ELR (cell line): ENCODE data around the gene SOHLH1.
"Not testable (repeated sequence)": the region's sequence is repeated elsewhere in the genome, so short reads cannot be mapped to it uniquely, and the experiment has no call there.

Source experiments
- DNase-seq: peaks from one replicate; pipeline ENCODE4 v3.0.0-alpha.2; 2015; ENCODE audit warnings: low read depth

SOHLH1 gene

DNA sequence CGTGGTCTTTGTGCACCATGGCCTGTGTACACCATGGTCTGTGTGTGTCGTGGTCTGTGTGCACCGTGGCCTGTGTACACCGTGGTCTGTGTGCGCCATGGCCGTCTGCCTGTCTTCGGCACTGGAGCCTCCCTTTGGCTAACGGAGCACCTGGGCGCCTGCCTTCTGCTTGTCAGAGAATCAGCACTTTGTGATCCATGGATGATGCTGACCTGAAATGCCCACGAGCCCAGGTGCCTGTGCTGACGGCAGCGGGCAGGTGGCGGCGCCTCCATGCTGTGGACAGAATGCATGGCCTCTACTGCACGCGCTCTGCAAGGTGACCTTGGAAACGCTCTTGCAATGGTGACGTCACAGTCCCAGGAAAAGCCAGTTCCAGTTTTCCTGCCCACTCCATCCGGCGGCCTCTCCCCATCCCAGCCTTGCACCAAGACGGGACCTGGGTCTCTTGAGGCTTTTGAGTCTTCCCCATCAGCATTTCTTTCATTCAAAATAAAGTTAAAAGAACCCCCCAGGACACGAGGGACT, 21.6 kb downstream of the SOHLH1 start:
- DNase-seq, result no peak

DNA sequence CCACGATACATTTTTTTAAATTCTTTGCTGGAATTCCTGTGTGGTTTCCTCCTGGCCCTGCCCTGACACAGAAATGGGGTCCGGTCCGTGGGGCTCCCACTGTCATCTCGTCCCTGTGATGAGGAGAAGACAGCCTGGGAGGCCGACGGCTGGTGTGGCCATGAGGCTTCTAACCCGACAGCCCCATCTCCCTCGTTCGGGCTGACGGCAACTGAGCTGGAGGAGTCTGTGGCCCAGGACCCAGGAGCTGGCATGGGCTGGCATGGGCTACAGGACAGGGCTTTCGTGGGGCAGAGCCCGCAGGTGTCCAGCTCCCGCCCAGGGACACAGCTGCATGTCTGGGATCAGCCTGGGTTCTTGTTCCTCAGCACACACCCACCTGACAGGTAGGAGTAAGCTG, 22.4 kb downstream of the SOHLH1 start:
- no peak for DNase-seq

DNA sequence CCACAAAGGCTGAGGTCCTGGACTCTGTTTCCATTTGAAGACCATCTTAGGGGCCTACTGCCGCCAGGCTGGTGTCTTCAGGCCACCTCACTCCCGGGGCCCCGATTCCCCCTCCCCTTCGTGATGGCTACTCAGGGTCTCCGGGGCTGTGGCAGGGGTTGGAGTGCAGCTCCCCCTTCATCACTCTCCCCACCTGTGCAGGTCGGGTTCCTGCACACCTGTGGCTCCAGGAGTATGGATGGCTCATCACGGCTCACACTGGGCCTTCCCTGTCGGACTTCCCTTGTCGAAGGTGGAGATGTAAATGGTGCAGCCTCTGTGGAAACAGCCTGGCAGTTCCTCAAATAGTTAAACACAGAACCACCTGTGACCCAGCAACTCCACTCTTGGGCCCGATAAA, 24.3 kb downstream of the SOHLH1 start:
- no peak for DNase-seq

DNA sequence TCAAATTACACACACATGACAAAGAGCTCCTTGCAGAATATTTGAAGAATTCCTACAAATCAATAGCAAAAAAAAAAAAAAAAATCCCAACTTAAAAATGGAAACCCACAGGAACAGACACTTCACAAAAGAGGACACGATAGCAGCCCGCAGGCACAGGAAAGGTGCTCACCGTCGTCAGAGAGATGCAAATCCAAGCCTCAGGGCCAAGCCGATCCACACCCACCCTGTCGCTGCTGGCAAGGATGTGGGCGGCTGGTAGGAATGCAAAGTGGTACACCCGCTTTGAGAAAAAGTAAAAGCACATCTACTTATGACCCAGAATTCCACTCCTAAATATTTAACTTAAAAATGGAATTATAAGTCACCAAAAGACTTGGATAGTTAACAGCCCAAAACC, 25.3 kb downstream of the SOHLH1 start:
- DNase-seq, result no peak

DNA sequence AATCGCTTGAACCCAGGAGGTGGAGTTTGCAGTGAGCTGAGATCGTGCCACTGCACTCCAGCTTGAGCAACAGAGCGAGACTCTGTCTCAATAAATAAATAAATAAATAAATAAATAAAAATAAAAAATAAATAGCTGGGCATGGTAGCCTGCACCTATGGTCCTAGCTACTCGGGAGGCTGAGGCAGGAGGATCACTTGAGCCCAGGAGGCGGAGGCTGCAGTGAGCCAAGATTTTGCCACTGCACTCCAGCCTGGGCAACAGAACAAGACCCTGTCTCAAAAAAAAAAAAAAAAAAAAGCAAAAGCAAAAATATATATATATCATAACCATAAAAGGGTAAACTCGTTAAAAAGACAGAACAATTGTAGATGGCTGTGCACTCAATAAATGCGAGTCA, 26.5 kb downstream of the SOHLH1 start:
- not testable (repeated sequence) for DNase-seq

DNA sequence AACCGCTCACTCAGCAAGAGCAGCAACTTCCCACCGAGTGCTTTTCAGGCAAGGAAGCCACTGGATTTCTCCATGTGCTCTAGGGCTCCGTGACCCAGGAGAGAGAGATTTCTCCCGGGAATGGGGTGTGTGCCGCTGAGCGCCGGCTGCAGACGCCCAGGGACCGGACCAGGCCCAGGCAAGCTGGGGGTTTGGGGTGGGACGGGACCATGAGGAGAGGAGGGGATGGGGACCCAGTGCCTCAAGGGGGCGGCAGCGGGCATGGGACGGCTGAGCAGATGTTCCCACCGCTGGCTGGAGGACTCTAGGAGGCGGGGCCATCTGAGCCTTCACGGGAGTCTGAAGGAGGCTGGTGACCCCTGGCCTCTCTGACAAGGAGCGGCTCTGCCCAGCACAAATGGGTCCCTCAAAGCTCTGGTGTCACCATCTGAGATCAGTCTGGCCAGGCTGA, 27.7 kb downstream of the SOHLH1 start:
- DNase-seq, result no peak

DNA sequence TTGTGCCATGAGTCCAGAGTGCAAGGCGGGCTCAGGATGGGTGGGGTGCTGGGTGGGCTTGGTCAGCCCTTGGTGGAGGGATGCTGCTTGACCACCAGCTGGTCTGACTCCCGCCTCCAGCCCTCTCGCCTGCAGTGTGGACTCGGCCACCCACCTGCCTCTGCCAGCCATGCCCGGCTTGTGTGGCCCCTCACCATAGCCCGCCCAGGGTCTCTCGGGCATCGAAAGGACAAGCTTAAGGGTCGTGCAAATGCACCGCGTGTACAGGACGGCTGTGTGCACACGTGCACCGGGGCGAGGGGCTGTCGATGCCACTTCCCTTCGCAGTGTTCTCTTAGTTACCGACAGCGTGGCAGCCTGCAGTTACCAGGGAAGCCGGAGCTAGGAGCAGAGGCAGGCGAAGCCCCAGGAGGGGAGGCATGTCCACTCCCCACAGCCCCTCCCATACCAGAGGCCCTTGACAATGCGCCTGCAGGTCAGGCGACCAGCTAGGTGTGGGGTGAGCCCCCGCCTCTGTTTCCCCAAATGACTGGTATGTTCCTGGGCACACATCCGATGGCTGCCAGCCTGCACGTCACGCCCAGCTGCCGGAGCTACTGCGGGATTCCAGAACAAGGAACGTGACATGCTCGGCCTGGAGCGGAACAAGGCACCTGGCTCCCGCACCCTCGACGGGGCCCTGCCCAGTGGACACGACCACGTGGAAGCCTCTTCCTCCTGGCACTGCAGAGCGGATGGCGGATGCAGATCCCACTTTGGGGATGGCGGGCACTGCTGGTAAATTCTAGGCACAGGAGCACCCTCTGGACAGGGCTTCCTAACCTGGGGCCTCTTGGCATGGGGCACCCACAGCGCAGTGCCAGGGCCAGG, 28.3 kb downstream of the SOHLH1 start:
- DNase-seq, result no peak

DNA sequence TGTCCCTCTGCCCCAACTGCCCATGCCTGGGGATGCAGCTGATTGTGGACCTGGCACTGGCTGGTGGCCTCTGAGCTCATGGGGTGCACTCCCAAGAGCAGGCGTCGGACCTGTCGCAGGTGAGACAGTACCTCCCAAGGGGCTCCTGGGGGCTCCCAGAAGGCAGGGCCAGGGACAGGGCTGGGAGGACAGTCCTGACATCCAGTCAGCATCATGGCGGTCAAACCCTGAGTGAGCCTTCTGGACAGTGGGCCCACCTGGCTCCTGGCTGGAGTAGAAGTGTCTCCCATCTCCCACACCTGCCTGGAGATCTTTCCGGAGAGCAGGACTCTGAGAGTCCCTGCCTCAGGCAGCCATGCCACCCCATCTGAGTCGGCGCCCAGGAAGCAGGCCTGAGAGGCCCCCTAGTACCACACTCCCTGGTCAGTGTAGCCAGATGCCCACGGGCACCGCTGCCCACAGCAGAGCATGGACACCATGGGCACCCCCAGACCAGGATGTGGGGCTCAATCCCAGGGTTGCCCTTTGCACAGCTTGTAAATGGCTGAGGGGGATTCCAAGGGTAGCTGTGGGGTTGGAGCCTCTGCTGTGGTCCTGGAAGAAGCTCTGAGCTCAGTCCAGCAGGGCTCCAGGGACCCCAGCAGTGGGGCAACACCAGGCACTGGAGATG, 29.5 kb downstream of the SOHLH1 start:
- no peak for DNase-seq

DNA sequence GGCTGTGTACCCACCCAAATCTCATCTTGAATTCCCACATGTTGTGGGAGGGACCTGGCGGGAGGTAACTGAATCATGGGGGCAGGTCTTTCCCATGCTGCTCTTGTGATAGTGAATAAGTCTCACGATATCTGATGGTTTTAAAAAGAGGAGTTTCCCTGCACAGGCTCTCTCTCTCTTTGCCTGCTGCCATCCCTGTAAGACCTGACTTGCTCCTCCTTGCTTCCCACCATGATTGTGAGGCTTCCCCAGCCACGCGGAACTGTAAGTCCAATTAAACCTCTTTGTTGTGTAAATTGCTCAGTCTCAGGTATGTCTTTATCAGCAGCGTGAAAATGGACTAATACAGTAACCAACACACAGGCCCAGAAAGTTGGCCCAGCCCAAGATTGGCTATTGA, 30.3 kb downstream of the SOHLH1 start:
- DNase-seq, result not testable (repeated sequence)

DNA sequence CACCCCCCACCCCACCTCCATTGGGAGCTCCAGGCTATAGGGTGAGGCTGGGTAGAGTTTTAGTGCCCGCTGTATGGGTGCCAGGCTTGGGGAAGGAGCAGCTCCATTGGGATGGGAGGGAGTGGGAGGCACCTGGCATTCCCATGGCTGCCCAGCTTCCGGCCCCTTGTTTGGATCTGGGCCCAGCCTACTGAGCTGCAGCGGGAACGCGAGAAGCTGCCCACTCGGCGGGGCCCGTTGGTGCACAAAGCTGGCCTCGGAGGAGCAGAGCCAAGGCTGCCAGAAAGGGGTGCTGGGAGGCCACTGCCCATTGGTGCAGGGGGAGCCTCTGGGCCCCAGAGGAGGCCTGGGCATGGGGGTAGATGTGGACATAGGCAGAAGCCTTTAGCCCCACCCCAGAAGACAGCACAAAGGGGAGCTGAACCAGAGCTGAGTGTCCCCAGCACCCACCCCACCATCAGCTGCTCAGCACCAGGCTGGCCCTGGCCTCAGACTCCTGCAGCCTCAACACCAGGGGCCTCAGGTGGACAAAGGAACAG, 31.7 kb downstream of the SOHLH1 start:
- DNase-seq, result no peak

DNA sequence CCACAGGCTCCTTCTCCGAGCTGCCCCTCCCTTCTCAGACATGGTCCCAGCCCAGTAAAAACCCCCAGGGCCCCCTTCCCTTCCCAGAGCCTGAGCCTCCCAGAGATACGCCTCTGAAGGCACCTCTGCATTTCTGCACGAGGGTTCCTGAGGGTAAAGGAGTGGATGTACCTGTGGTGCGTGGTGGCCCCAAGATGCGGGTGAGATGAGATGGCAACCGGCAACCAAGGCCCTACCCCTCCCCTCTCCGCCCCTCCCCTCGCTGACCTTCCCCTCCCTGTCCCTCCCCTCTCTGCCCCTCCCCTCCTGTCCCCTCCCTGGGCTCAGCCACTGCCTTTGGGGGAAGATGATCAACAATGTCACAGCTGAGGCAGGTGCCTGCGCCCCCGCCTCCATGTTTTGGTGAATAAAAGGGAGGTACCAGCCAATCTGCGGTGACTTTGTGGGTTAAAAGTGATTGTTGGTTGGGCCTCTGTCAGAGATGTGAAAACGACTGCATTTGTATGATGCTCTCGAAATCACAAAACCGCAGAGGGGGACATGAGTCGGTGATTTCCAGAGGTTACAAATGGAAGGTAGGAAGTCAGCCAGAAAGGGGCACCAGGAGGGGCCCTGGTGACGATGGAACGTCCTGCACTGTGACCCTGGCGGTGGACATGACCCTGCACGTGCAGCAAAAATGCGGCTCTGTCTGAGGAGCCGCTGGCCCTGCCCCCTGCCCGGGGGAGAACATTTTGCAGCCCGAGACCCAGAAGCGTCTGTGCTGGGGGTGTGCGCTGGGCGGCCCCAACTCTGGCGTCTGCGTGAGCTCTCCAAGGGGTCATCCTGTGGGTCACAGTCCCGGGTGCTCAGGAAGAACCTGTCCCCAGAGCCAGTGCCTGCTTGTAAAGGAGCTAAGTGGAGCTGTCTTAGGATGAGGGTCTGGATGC, 32.5 kb downstream of the SOHLH1 start:
- DNase-seq, result no peak

DNA sequence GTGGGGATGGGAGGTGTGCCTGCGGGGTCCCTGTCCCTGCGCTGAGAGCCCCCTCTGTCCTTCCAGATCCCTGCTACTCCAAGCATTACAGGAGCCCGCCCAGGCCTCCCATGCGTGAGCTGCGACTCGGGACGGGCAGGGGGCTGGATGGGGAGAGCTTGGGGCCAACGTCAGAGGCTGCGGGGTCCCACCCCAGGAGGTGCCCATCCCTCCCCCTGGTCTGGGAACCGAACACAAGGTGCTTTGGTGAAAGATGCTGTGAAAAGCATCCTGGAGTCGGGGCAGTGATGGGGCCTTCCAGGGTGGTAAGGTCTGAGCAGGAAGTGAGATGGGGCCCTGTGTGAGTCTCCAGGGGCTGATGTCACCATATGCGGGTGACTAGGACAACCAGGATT, 33.5 kb downstream of the SOHLH1 start:
- DNase-seq, result no peak

DNA sequence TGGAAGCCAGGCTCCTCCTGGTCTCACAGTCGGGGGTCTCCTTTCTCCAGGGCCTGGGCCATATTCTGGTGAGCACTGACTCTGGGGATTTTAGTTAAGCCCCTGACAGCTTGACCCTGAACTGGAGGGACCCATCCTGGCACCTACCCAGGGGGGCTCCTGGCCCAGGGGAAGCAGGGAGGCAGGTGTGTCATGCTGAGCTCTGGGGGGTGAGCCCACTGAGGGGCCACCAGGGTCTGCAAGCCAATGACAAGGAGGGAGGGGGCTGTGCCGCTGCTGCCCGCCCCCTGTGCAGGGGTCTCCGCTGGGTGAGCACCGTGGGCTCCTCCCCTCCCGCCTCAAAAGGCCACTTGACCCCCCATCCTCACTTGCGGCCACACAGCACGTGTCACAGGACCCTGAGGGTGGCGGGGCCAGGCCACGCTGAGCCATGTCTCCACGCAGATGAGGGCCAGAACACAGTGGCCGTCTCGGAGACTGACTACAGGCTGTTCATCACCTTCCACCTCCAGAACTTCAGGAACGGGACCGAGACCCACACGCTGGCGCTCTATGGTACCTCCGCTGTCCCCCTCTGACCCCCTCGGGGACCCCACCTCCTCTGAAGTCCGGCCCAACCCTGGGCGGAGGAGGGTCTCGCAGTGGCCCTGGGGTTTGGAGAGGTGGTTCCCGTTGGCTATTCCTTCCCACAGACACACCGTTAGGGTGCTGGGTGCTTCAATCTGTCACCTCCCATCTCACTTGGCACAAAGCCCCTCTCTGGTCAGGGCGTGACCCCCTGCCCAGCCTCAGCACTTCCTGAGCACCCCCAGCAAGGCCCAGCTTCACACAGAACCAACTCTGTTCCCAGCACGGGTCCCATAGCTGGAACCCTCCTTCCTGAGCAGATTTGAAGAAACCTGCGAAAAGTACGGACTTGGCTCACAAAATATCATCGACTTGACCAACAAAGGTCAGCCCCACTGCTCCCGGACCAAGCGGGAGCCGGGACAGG, 34.2 kb downstream of the SOHLH1 start:
- DNase-seq, result no peak

DNA sequence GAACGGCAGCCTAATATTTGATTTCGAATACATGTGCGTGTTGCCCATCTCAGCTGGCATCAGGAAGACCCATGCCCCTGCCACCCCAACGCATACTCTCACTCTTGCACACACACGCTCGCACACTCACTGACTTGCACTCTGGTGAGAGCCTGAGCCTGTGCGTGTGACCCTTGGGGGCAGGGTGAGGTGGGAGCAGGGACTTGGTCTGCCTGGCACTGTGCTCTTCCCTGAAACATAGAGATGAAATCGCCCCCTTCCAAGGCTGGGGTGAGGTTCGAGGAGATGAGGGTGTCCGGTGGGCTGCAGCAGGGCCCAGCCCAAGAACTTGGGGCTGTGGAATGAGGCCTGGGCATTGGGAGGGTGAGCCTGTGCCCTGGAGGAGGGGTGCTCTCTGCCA, 35.0 kb downstream of the SOHLH1 start:
- no peak for DNase-seq

DNA sequence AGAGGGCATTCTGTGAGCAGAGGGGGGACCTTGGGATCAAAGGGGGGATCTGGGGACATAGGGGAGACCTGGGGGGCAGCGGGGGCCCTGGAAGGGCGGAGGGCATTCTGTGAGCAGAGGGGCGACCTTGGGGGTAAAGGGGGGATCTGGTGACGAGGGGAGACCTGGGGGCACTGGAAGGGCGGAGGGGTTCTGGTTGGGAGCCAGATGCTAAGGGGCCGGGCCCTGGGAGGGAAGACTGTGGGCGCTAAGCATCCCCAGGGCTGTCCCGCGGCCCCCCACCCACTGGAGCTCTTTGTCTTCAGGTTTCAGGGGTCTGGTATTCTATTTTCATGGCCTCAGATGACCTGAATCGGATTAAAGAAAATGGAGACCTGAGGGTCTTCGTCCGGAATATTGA, 35.4 kb downstream of the SOHLH1 start:
- DNase-seq, result no peak

DNA sequence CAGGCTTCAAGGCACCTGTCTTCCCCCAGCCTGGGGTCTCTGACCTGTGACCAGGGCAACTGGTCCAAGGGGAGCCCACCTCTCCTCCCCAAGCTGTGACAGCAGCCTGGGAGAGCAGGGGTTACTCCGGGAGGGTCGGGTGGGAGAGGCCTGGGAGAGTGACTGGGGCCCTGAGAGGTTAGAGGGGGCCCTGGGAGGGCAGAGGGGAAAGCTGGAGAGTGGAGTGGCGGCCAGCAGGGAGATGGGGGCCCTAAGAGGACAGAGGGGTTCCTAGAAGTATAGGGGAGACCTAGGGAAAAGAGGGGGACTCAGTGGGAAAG, 35.9 kb downstream of the SOHLH1 start:
- DNase-seq, result no peak

DNA sequence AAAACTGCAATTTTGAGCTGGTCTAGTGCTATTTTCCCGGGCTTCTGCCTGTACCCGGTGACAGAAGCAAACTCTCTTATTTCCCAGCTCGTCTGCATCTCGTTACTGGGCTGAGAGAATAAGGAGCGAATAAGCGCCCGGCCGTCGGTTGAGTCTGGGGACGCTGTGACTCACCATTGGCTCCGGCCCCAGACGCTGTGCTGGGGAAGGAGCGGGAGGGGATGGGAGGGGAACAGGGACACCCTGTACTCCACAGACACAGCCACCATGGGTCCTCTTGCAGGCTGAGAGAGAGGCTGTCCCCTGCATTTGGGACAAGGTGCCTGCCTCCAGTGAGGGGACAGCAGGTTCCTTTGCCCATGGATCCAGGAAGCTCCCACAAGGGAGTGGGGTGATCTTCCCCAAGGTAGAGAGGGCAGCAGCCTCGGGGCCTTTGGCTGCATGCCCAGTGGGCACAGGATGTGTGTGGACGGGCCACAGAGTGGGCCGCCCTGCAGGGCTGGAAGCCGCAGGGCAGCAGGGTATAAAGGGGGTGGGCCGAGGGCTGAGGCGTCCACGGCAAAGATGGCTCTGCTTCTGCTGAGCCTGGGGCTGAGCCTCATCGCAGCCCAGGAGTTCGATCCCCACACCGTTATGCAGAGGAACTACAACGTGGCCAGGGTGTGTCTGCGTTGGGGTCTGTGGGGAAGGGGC, 36.4 kb downstream of the SOHLH1 start, which contains the start of gene LCN9:
LCN9 (plus strand) TSS at position 552 of the 693 bp plus-strand sequence; CDS start at position 565, 13 bp downstream.
- peak; percentile 5 for DNase-seq

DNA sequence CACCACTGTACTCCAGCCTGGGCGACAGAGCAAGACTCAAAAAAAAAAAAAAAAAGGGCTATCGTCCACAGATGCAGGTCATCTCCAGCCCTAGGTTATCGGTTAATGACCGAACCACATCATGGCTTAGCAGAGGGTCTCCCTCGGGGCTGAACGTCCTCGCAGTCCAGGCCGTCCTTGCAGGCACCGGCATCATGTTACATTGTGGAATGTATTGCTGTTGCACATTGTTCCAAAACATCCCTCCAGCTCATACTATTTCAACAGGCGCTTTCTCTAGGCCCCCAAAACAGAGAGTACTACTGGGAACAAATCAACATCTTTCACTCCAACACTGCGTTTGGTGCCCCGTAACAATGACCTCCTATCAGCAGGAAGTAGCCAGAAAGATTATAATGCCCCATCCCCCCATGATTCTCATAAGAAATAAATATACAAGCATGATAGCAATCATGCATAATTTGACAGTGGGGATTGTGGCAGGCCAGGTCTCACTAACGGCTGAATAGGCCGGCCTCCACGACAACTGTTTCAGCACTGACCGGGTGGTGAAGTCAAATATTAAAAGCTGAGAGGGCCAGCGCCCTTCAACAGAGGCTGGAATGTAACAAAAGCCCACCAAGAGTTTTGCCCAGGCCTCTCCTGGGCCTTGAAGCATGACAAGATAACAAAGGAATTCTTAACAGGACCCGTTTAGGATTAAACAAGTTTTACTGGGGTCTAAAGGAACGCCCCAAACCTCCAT, 37.3 kb downstream of the SOHLH1 start:
- DNase-seq, result no peak

DNA sequence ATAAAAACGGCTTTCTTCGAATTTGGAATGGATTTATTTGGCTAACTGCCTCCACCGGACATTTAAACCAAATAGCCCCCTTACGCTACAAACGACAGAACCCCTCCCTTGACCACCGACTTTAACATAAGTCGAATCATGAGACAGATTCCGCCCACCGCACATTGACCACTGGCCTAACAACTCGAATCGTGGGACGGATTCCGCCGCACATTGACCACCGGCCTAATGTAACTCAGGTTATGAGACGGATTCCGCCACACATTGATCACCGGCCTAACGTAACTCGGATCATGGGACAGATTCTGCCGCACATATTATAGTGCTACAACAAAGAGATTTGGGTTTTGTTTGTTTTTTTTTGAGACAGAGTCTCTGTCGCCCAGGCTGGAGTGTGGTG, 38.9 kb downstream of the SOHLH1 start:
- no peak for DNase-seq
